NOMO-1 treated with dmso at 0.1 percent for 144 hours (cell line): ENCODE results near the gene AGPAT4.
"Not testable (repeated sequence)": the region's sequence is repeated elsewhere in the genome, so short reads cannot be mapped to it uniquely, and the experiment has no call there.

Experiments used
- DNase-seq: peaks from one replicate; lab custom pipeline; 2025; ENCODE audit not compliant: unreplicated experiment; lab: John Stamatoyannopoulos, UW

AGPAT4 gene, protein sequence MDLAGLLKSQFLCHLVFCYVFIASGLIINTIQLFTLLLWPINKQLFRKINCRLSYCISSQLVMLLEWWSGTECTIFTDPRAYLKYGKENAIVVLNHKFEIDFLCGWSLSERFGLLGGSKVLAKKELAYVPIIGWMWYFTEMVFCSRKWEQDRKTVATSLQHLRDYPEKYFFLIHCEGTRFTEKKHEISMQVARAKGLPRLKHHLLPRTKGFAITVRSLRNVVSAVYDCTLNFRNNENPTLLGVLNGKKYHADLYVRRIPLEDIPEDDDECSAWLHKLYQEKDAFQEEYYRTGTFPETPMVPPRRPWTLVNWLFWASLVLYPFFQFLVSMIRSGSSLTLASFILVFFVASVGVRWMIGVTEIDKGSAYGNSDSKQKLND

DNA sequence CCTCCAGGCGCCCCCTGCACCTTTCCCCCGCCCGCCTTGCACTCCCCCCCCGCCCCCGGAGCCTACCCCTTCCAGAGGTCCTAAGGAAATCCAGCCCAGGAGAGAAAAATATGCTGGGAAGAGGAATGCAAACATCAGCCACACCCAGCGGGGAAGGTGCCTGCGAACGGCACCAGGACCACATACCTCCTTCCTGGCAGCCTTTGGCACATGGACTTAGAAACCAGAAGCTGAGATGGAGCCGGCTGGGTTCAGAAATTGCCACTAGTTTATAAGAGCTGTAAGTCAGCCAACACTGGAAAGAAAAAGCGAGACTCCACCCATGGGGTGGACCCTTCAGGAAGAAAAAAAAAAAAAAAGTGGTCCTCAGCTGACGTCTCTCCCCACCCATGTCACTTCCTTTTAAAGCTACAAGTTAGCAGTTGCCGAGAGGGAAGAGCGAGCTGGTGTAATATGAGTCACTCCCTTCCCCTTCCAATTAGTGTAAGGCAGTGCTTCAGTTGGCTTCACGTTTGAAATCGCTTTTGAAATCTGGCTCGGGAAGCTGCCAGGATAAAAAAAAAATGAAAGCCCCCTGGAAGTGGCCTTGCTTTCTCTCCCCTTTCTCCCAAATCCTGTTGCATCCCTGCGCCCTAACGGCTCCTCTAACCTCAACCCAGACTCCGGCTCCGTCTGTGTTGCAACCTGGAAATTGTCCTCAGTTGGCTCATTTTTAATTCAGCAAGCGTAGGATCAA lies at the start of gene AGPAT4:
Gene AGPAT4, minus strand, starts transcription at position 310 of the 736 bp plus-strand sequence. CDS start 41,848 bp downstream, outside the sequence.
- peak; percentile 98 for DNase-seq

GRCh38 chr6:161319231-161319630 lies 45.4 kb upstream of the AGPAT4 start:
- DNase-seq: no peak

- DNase-seq: no peak
These were observed 44.6 kb upstream of the AGPAT4 start for GRCh38 chr6:161318456-161318855.

- no peak for DNase-seq
These were observed 42.7 kb upstream of the AGPAT4 start for GRCh38 chr6:161316531-161316930.

- DNase-seq: not testable (repeated sequence)
These were observed 41.5 kb upstream of the AGPAT4 start for GRCh38 chr6:161315246-161315917.

GRCh38 chr6:161314541-161315245 lies 40.8 kb upstream of the AGPAT4 start:
- DNase-seq: not testable (repeated sequence)

DNA sequence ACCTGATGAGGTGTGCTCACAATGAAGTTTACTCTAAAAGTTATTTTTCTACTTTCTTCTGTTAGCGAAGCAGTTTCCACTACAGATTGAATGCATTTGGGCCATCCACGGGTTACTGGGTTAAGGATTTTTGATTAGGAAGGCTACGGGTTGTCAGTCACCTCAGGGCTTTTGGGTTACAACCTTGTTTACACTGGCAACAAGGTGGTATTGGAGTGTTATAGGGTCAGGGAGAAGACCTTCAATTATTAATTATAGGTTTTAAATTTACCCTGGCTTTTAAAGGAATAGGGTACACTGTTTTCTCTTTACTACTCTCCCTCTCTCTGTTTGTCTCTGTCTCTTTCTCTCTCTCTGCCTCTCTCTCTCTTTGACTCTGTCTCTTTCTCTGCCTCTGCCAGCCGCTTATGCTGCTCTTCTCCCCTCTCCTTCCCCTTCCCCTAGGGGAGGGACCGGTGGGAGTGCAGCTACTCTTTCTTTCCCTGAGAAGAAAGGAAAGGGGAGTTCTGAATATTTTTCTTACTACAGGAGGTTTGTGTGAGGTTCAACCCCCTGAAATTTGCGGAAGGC lies 40.2 kb upstream of the AGPAT4 start:
- DNase-seq: no peak

GRCh38 chr6:161313475-161313874 lies 39.6 kb upstream of the AGPAT4 start:
- not testable (repeated sequence) for DNase-seq

DNA sequence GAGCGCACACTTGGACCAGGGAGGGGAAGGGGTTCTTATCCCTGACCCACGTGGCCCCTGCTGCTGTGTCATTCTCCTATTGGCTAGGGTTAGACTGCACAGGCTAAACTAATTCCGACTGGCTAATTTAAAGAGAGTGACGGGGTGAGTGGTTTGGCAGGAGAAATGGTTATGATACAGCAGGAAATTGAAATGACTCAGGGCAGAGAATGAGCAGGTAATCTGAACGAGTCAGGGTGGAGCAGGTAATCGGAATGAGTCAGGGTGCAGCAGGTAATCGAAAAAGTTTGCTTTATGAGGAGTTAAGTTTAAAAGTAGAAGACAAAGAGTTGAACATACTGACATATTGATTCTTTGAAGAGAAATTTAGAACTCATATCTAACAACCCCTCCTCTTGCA lies 35.9 kb upstream of the AGPAT4 start:
- not testable (repeated sequence) for DNase-seq

GRCh38 chr6:161308075-161308655 lies 34.3 kb upstream of the AGPAT4 start:
- no peak for DNase-seq

GRCh38 chr6:161305860-161306259 lies 32.0 kb upstream of the AGPAT4 start:
- no peak for DNase-seq

GRCh38 chr6:161303628-161304340 lies 29.9 kb upstream of the AGPAT4 start:
- no peak for DNase-seq

DNA sequence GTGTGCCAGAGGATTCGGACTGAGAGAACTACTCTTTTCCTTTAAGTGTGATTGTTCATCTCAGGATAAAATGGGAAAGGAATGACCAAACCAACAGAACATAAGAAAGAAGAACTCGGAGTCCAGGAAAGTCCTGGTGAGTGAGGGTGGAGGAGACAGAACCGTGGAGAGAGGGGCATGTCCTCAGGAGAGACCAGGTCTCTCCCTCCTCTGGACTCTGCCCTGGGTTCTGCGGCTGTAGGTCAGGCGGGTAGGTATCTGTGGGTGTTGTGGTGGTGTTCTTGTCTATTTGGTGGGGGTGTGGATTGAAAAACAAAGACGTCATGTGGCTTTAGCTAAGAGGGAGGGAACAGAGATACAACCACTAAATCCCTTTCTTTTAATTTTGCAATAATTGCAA lies 29.1 kb upstream of the AGPAT4 start:
- DNase-seq: no peak

GRCh38 chr6:161301338-161301737 lies 27.5 kb upstream of the AGPAT4 start:
- no peak for DNase-seq

DNA sequence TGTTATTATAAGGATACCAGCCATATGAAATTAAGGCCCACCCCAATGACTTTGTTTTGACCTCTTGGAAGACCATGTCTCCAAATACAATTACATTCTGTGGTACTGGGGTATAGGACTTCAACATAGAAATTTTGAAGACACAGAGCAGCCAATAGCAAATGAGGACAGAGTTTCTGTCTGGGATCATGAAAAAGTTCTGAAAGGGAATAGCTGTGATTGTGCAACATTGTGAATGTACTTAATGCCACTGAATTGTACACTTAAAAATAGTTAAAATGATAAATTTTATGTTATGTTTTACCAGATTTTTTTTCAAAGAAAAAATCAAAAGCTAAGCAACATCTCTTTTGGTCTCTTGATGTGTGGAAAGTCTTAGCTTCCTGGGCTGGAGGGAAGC lies 27.0 kb upstream of the AGPAT4 start:
- no peak for DNase-seq

- no peak for DNase-seq
These were observed 25.9 kb upstream of the AGPAT4 start for GRCh38 chr6:161299726-161300125.

DNA sequence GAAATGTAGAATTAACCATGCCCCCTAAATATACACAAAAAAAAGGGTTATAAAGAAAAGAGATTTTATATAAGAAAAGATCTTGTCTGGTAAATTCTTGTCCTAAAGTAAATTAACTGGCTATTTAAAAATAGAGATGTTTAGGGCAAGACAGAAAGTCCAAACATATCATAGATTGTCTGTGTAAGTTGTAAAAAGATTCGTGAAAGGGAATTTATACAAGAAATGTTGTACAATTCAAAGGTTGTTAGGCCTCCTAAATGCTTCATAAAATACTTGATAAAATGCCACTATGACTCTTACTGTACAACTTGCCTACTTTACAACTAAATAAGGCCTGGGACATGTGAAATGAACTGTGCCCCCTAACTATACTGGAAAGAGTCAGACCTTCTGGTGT lies 21.9 kb upstream of the AGPAT4 start:
- DNase-seq: no peak

- no peak for DNase-seq
These were observed 18.9 kb upstream of the AGPAT4 start for GRCh38 chr6:161292650-161293281.

GRCh38 chr6:161292145-161292544 lies 18.3 kb upstream of the AGPAT4 start:
- no peak for DNase-seq
